ENCODE measurements around the gene SPACA1.

The SPACA1 gene

GRCh38 chr6:88089708-88090107, 42.1 kb downstream of the SPACA1 start:
- no peak for DNase-seq (ENCODE audit: low read depth in 2 of 2, low spot score in 1 of 2)

- DNase-seq (ENCODE audit: low read depth in 2 of 2, low spot score in 1 of 2): no peak
Measured at GRCh38 chr6:88105741-88106340, 58.2 kb downstream of the SPACA1 start.

- DNase-seq (ENCODE audit: low read depth in 2 of 2, low spot score in 1 of 2): no peak
Measured at GRCh38 chr6:88107241-88107640, 59.6 kb downstream of the SPACA1 start.

- DNase-seq (ENCODE audit: low read depth in 2 of 2, low spot score in 1 of 2): no peak
Measured at GRCh38 chr6:88111991-88112390, 64.3 kb downstream of the SPACA1 start.

- no peak for DNase-seq (ENCODE audit: low read depth in 2 of 2, low spot score in 1 of 2)
Measured at GRCh38 chr6:88114838-88115237, 67.2 kb downstream of the SPACA1 start.

- no peak for DNase-seq (ENCODE audit: low read depth in 2 of 2, low spot score in 1 of 2)
Measured at GRCh38 chr6:88115307-88115706, 67.7 kb downstream of the SPACA1 start.

- DNase-seq (ENCODE audit: low read depth in 2 of 2, low spot score in 1 of 2): no peak
Measured at GRCh38 chr6:88116276-88116675, 68.6 kb downstream of the SPACA1 start.

Data from stimulated activated CD8-positive, alpha-beta memory T cell treated with anti-CD3 and anti-CD28 coated beads, Interleukin-4, amount 100 ng/mL, for 4 hours (primary cell).